ENCODE results near the gene AGBL5. TPM values are rescaled to one million over a fixed set of nuclear protein-coding genes. Genes with fewer than 3 reads are reported as not detected.

The AGBL5 gene
- total and polyA plus RNA-seq, 2 of the 13 experiments (the other 11 are each of a cell fraction or from before 2014, with no cell fraction given): 55.9 to 73.3 TPM

- TF ChIP-seq PRPF4 (IDR thresholded peaks at IDR 0.05; ENCODE audit: low read depth, low read length, poor library complexity, severe bottlenecking): peak; percentile 81
- TF ChIP-seq ZNF615 (CRISPR knock-in tag; IDR thresholded peaks at IDR 0.05; ENCODE audit: borderline replicate concordance): no peak
- TF ChIP-seq ZNF891 (CRISPR knock-in tag; IDR thresholded peaks at IDR 0.05): 0 out of 2 replicates have a peak, but pooled peaks have one; percentile 39
- no peak; the same call in 1 of the 2 replicates for TF ChIP-seq SOX5 (CRISPR knock-in tag; IDR thresholded peaks at IDR 0.05; ENCODE audit: borderline replicate concordance)
- TF ChIP-seq KLF15 (CRISPR knock-in tag; IDR thresholded peaks at IDR 0.05; ENCODE audit: borderline replicate concordance): peak; percentile 83
- TF ChIP-seq HNRNPLL (IDR thresholded peaks at IDR 0.05; ENCODE audit: low read depth, low read length, poor library complexity, severe bottlenecking): peak; percentile 77
- TF ChIP-seq HMGXB4 (CRISPR knock-in tag; IDR thresholded peaks at IDR 0.05; ENCODE audit: borderline replicate concordance in 1 of 2, low read depth in 1 of 2): peak; percentile 90 to 98
- TF ChIP-seq CBX1 (IDR thresholded peaks at IDR 0.05; ENCODE audit: low read depth): no peak
- TF ChIP-seq ZNF724P (CRISPR knock-in tag; IDR thresholded peaks at IDR 0.05; ENCODE audit: borderline replicate concordance): peak; percentile 68; the same call in 1 of the 2 replicates
- peak; percentile 80; the same call in 1 of the 2 replicates for TF ChIP-seq ZNF337 (CRISPR knock-in tag; IDR thresholded peaks at IDR 0.05; ENCODE audit: borderline replicate concordance, low read depth)
- no peak for TF ChIP-seq ZBTB40 (IDR thresholded peaks at IDR 0.05)
- no peak; the same call in none of the 2 replicates for TF ChIP-seq ZBTB40 (CRISPR knock-in tag; IDR thresholded peaks at IDR 0.05)
- peak; percentile 41 for TF ChIP-seq ZBTB7B (CRISPR knock-in tag; IDR thresholded peaks at IDR 0.05)
- 0 out of 2 replicates have a peak, but pooled peaks have one; percentile 59 for TF ChIP-seq MEIS2 (CRISPR knock-in tag; IDR thresholded peaks at IDR 0.05)
- peak; percentile 92; the same call in 1 of the 2 replicates for TF ChIP-seq MYC (CRISPR knock-in tag; IDR thresholded peaks at IDR 0.05; ENCODE audit: borderline replicate concordance)
- TF ChIP-seq, protein P1, sequence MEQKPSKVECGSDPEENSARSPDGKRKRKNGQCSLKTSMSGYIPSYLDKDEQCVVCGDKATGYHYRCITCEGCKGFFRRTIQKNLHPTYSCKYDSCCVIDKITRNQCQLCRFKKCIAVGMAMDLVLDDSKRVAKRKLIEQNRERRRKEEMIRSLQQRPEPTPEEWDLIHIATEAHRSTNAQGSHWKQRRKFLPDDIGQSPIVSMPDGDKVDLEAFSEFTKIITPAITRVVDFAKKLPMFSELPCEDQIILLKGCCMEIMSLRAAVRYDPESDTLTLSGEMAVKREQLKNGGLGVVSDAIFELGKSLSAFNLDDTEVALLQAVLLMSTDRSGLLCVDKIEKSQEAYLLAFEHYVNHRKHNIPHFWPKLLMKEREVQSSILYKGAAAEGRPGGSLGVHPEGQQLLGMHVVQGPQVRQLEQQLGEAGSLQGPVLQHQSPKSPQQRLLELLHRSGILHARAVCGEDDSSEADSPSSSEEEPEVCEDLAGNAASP (CRISPR knock-in tag; IDR thresholded peaks at IDR 0.05; ENCODE audit: borderline replicate concordance): no peak
Measured at GRCh38 chr2:27032495-27033252, 18.8 kb upstream of the AGBL5 start, which contains the start of gene TMEM214 (continued).

All from HepG2 (cell line).